ENCODE data around the gene SLC41A2.

Gene SLC41A2

GRCh38 chr12:104929977-104930376, 28.1 kb downstream of the SLC41A2 start:
- peak; percentile 75 for DNase-seq

GRCh38 chr12:104929368-104929767, 28.7 kb downstream of the SLC41A2 start:
- no peak for DNase-seq

- DNase-seq, result peak; percentile 71
These were observed 29.9 kb downstream of the SLC41A2 start for GRCh38 chr12:104928036-104928745.

- no peak for DNase-seq
These were observed 32.6 kb downstream of the SLC41A2 start for GRCh38 chr12:104925501-104925900.

- no peak for DNase-seq
These were observed 36.8 kb downstream of the SLC41A2 start for GRCh38 chr12:104921340-104921739.

GRCh38 chr12:104911942-104912341, 46.1 kb downstream of the SLC41A2 start:
- DNase-seq, result no peak

GRCh38 chr12:104910196-104910840, 47.8 kb downstream of the SLC41A2 start:
- DNase-seq, result peak; percentile 10

GRCh38 chr12:104909761-104910160, 48.3 kb downstream of the SLC41A2 start:
- peak; percentile 41 for DNase-seq

All from fibroblast of skin of right quadriceps (primary cell).